ENCODE results near the gene ARMCX4.

GRCh38 chrX:101460669-101461068, 24.6 kb upstream of the ARMCX4 start:
- TF ChIP-seq EZH2 (IDR thresholded peaks at IDR 0.05) (no peak), POLR2AphosphoS5 (IDR thresholded peaks at IDR 0.05; ENCODE audit: borderline replicate concordance, low read depth, low read length) (no peak)
